Erythroblast (primary cell): ENCODE data around the gene AFAP1.

Experiments used
- DNase-seq, 2 experiments: peaks; one replicate each; lab custom pipeline; 2025; lab: John Stamatoyannopoulos, UW
- GATA1 ChIP-seq: IDR thresholded peaks from 2 replicates; pipeline ENCODE4 v1.6.1; 2011; ENCODE audit warnings: low read depth, mild to moderate bottlenecking, control low read depth, low read length, moderate library complexity
- POLR2A ChIP-seq: IDR thresholded peaks from 2 replicates; pipeline ENCODE4 v1.6.1; 2011; ENCODE audit warnings: mild to moderate bottlenecking, low read length

AFAP1 gene

GRCh38 chr4:7841894-7842293, 97.8 kb downstream of the AFAP1 start:
- no peak for DNase-seq
- TF ChIP-seq POLR2A: no peak
- TF ChIP-seq GATA1: no peak

- TF ChIP-seq GATA1 (no peak), POLR2A (no peak)
- no peak for DNase-seq
Measured at GRCh38 chr4:7841071-7841470, 98.6 kb downstream of the AFAP1 start.

DNA sequence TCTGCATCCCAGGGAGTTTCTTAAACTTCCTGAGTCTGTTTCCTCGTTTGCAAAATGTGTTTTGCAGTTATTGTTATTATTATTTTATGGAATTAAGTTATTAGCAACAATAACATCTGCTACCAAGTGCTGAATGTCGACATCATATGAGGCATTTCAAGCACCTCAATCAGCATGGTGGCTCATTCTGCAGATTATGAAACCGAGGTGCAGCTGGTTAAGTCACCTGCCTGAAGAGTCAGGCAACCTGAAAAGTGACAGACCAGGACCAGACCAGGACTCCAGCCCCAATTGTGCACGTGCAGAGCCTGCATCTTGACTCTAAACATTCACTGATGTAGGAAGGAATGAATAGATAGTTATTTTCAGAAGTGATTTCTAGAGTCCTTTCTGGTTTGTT, 99.8 kb downstream of the AFAP1 start:
- TF ChIP-seq POLR2A (no peak), GATA1 (no peak)
- DNase-seq: peak in 1 of 2 experiments; percentile 26

DNA sequence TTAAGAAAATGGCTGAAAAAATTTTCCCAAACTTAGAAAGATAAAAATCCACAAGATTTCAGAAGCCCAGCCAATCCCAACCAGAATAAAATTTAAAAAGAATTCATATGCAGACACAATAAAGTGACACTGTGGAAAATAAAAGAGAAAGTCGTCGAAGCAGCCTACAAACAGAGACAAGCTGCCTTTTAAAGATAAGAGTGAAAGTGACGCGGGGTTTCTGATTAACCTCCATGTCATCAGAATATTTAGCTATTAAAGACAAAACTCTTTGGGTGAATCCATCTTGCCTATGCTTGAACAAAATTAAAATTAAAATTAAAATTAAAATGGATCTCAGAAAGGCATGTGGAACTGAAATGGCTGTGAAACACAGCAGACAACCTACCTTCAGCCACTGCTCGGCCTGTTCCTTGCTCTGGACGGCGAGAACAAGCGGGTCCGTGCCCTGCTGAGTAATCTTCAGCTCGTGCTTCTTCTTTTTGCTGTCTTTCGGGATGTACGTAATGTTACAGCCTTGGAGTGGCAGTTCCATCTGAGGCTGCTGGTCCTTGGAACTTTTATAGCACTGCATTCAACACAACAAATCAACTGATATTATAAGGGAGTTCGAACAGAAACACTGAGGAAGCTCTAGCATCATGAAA, 101.4 kb downstream of the AFAP1 start:
- no peak for TF ChIP-seq POLR2A
- peak; percentile 89 for DNase-seq

DNA sequence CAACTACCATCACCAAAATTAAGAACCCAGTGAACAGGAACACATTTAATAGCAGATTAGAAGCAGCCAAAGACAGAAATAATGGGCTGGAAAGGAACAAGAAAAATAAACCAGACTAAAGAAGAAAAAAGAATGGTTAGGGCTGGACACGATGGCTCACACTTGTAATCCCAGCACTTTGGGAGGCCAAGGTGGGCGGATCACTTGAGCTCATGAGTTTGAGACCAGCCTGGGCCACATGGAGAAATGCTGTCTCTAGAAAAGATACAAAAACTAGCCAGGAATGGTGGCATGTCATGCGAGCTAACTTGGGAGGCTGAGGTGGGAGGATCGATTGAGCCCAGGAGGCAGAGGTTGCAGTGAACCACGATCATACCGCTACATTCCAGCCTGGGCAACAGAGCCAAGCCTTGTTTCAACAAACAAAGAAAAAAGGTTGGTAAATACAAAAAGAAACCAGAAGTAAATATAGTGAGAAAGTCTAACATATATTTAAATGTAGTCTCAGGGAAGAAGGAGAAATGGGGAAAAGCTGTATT, 102.0 kb downstream of the AFAP1 start:
- peak in 1 of 2 experiments; percentile 43 for DNase-seq
- TF ChIP-seq POLR2A: no peak
- no peak for TF ChIP-seq GATA1

DNA sequence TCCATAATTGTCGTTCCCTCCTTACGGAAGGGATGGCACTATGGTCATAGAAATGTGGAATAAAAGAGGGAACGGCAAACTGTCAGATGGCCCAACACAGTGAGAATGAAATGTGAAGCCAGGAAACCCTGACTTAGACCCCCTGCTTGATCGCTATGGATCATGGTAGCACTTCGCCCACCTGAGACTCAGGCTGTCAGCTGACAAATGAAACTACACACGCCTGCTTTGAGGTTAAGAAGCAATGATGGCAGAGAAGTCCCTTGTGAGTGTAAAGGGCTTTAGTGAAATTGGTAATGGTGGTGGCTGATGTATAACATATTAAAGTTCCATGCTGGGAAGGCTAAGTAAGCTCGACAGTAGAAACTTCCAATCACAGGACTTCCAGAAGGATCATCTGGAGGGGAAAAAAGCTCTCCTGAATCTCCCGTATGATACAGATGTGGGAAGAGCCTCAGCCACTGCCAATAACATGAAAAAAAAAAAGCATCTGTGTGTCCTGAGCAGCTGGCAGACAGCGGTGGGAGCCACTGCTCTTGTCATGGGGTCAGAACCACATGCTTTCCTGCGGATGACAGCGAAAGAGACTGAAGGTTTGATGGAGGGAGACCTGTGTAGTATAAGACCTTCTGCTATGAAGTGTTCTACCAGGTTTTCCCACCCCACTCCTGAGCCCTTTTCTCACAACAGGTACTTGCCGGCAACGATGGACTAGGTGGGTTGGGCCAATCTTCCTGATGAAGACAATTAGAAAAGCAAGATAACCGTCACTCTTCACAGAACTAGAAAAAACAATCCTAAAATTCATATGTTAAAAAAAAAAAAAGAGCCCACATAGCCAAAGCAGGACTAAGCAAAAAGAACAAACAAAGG, 107.6 kb downstream of the AFAP1 start:
- TF ChIP-seq GATA1 (no peak), POLR2A (no peak)
- no peak for DNase-seq

DNA sequence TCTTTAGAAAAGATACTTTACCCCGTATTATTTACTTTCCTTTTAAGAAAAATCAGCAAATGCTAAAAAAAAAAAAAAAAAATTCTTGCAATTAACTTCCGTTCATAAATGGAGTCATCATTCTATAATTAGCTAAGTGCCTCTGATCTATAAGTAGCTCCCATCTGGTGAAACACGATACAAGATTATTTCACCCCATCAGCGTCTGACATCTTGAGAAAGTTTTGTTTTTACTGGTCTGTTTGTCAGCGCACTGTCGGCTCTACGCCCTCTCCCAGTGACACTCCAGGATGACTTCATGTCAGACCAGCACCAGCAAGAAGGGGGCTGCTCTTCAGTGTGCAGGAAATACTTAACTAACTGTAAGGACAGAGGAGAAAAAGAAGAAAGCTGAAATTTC, 108.3 kb downstream of the AFAP1 start:
- DNase-seq: peak; percentile 69 to 80
- no peak for TF ChIP-seq POLR2A
- no peak for TF ChIP-seq GATA1

DNA sequence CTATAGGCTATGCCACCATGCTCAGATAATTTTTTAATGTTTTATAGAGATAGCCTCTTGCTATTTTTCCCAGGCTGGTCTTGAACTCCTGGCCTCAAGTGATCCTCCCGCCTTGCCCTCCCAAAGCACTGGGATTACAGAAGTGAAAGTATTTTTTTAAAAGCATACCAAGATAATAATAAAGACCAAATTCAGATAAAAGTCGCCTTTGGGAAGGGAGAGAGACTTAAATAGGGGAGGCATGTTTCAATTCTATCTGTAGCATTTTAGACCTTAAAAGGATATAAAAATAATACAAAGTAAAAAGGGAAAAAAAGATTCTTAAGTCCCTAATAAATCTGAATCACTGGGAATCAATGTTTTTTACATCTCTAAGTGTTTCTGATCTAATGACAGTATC, 108.9 kb downstream of the AFAP1 start:
- TF ChIP-seq POLR2A (no peak), GATA1 (no peak)
- DNase-seq: no peak

- TF ChIP-seq POLR2A (no peak), GATA1 (no peak)
- DNase-seq: peak; percentile 54 to 79
Measured at GRCh38 chr4:7829652-7830580, 109.7 kb downstream of the AFAP1 start.

DNA sequence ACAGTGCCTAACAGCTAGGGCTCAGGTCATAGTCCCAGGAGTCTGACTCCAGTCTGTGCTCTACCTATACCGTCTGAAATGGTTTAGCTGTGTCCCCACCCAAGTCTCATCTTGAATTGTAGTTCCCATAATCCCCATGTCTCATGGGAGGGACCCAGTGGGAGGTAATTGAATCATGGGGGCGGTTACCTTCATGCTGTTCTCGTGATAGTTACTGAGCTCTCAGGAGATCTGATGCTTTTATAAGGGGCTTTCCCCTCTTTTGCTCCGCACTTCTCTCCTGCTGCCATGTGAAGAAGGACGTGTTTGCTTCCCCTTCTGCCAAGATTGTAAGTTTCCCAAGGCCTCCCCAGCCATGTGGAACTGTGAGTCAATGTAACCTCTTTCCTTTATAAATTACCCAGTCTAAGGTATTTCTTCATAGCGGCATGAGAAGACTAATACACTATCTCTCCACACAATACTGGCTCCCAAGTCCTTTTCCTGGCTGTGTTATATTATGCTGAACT, 110.8 kb downstream of the AFAP1 start:
- TF ChIP-seq GATA1 (no peak), POLR2A (no peak)
- DNase-seq: no peak

GRCh38 chr4:7828011-7828720, 111.5 kb downstream of the AFAP1 start:
- no peak for DNase-seq
- TF ChIP-seq GATA1: no peak
- TF ChIP-seq POLR2A: no peak

GRCh38 chr4:7827566-7827965, 112.1 kb downstream of the AFAP1 start:
- TF ChIP-seq POLR2A (no peak), GATA1 (no peak)
- no peak for DNase-seq

GRCh38 chr4:7826909-7827306, 112.8 kb downstream of the AFAP1 start:
- TF ChIP-seq POLR2A (no peak), GATA1 (no peak)
- DNase-seq: no peak
